K562 (cell line): ENCODE measurements around the gene CMIP. TPM values are rescaled to one million over a fixed set of nuclear protein-coding genes. Genes with fewer than 3 reads are reported as not detected.

ENCODE experiments used
- ARID2 ChIP-seq: fragments of 450-650 bp; IDR thresholded peaks from 2 replicates; pipeline ENCODE4 v1.6.1; 2017; ENCODE audit warnings: antibody characterized with exemption, mild to moderate bottlenecking
- ZNF23 ChIP-seq: fragments of 250-450 bp; sonication (Bioruptor Pico); IDR thresholded peaks from 2 replicates; pipeline ENCODE4 v1.4.0; 2020; ENCODE audit warnings: mild to moderate bottlenecking
- ZNF316 ChIP-seq: fragments of 450-650 bp; IDR thresholded peaks from 2 replicates; pipeline ENCODE4 v1.6.1; 2016
- polyA plus RNA-seq, 8 experiments: library from polyadenylated mRNA; depleted of rRNA in 4 of 8; stranded (reverse) in 5 of 8; unstranded in 3 of 8; fragments of >200 nt; fragmentation: Nextera tagmentation in 2 of 8; fragmentation: Illumina TruSeq in 1 of 8; extraction: Ambion mirVana in 2 of 8; extraction: Trizol in 1 of 8; gene quantifications; 2 replicates each; pipeline versions ENCODE4 v1.2.1 to v1.2.3, GENCODE V29; 2011 to 2014; ENCODE audit warnings: inconsistent platforms in 1 of 8, missing spikeins in 1 of 8
- total RNA-seq, 7 experiments: library from RNA; depleted of rRNA in 6 of 7; stranded (reverse); fragments of >200 nt in 6 of 7; fragmentation: Illumina TruSeq in 2 of 7; extraction: Trizol in 2 of 7; gene quantifications; 2 replicates each; pipeline versions ENCODE4 v1.2.1 to v1.2.3, GENCODE V29; 2011 to 2021; ENCODE audit warnings: low replicate concordance in 1 of 7
- TF ChIP-seq, protein P1 (sequence below), 3 experiments: fragments of 200-800 bp in 1 of 3; fragments of 250-450 bp in 1 of 3; fragments of 450-650 bp in 1 of 3; sonication (Bioruptor Pico) in 1 of 3; sonication (Bioruptor generic) in 1 of 3; formaldehyde crosslinking in 1 of 3; IDR thresholded peaks; 2 replicates each; pipeline versions ENCODE4 v1.6.1 to v1.8.0; 2016 to 2022; ENCODE audit warnings: mild to moderate bottlenecking in 2 of 3, missing genetic modification characterization in 2 of 3, missing compliant biosample characterization in 1 of 3, moderate library complexity in 1 of 3
- TF ChIP-seq, protein P2 (sequence below): fragments of 250-450 bp; sonication (Bioruptor Pico); IDR thresholded peaks from 2 replicates; pipeline ENCODE4 v1.5.0; 2020; ENCODE audit warnings: mild to moderate bottlenecking, borderline replicate concordance
- TF ChIP-seq, protein P3 (sequence below), 3 experiments: fragments of 200-800 bp in 1 of 3; sonication (Bioruptor generic) in 1 of 3; sonication (generic) in 1 of 3; formaldehyde crosslinking in 1 of 3; IDR thresholded peaks; 2 replicates each; pipeline versions ENCODE4 v1.6.1 to v1.8.0; 2016 to 2022; ENCODE audit warnings: mild to moderate bottlenecking in 2 of 3, missing compliant biosample characterization in 2 of 3, missing genetic modification characterization in 2 of 3, missing genetic modification reagents in 1 of 3

CMIP gene
- total and polyA plus RNA-seq, 9 of the 15 experiments (the other 6 are each of a cell fraction or from before 2014, with no cell fraction given): 0.94 to 82.5 (median 10.3) TPM

DNA sequence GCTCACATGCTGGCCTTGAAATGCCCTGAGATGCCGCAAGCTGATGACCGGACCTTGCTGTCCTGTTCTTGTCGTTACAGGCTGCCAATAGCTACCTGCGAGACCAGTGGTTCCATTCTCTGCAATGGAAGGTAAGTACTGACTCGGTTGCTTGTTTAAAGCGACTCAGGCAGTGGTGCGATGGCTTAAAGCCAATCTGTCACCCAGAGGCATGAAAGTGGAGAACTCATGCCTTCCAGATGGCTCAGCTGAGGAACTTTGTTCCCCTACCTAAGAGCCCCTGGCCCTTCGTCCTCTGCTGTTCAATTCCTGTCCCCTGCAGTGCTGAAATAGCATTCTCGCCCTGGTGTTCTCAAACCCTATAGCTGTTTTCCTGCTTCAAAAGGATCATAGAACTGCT, 176.2 kb downstream of the CMIP start (continued):
- TF ChIP-seq, protein P1, sequence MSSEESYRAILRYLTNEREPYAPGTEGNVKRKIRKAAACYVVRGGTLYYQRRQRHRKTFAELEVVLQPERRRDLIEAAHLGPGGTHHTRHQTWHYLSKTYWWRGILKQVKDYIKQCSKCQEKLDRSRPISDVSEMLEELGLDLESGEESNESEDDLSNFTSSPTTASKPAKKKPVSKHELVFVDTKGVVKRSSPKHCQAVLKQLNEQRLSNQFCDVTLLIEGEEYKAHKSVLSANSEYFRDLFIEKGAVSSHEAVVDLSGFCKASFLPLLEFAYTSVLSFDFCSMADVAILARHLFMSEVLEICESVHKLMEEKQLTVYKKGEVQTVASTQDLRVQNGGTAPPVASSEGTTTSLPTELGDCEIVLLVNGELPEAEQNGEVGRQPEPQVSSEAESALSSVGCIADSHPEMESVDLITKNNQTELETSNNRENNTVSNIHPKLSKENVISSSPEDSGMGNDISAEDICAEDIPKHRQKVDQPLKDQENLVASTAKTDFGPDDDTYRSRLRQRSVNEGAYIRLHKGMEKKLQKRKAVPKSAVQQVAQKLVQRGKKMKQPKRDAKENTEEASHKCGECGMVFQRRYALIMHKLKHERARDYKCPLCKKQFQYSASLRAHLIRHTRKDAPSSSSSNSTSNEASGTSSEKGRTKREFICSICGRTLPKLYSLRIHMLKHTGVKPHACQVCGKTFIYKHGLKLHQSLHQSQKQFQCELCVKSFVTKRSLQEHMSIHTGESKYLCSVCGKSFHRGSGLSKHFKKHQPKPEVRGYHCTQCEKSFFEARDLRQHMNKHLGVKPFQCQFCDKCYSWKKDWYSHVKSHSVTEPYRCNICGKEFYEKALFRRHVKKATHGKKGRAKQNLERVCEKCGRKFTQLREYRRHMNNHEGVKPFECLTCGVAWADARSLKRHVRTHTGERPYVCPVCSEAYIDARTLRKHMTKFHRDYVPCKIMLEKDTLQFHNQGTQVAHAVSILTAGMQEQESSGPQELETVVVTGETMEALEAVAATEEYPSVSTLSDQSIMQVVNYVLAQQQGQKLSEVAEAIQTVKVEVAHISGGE (CRISPR knock-in tag; IDR thresholded peaks at IDR 0.05): no peak
- TF ChIP-seq ZNF316: no peak
- TF ChIP-seq ARID2: no peak
- no peak for TF ChIP-seq ZNF23 (CRISPR knock-in tag)
- TF ChIP-seq, protein P2, sequence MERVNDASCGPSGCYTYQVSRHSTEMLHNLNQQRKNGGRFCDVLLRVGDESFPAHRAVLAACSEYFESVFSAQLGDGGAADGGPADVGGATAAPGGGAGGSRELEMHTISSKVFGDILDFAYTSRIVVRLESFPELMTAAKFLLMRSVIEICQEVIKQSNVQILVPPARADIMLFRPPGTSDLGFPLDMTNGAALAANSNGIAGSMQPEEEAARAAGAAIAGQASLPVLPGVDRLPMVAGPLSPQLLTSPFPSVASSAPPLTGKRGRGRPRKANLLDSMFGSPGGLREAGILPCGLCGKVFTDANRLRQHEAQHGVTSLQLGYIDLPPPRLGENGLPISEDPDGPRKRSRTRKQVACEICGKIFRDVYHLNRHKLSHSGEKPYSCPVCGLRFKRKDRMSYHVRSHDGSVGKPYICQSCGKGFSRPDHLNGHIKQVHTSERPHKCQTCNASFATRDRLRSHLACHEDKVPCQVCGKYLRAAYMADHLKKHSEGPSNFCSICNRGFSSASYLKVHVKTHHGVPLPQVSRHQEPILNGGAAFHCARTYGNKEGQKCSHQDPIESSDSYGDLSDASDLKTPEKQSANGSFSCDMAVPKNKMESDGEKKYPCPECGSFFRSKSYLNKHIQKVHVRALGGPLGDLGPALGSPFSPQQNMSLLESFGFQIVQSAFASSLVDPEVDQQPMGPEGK: no peak
- TF ChIP-seq, protein P3, sequence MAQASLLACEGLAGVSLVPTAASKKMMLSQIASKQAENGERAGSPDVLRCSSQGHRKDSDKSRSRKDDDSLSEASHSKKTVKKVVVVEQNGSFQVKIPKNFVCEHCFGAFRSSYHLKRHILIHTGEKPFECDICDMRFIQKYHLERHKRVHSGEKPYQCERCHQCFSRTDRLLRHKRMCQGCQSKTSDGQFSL (CRISPR knock-in tag; IDR thresholded peaks at IDR 0.05): no peak
- TF ChIP-seq, protein P3 (tag; IDR thresholded peaks at IDR 0.05): no peak
- TF ChIP-seq, all 486 proteins: peak for 0
